Endothelial cell of umbilical vein (primary cell): ENCODE measurements around the gene SLC24A3. TPM values are rescaled to one million over a fixed set of nuclear protein-coding genes. Genes with fewer than 3 reads are reported as not detected.

Source experiments
- BruUV-seq: library from RNA; stranded (reverse); fragments of 400-500 nt; replicated peaks from 2 replicates; lab custom pipeline; 2021; lab: Mats Ljungman, UMichigan
- CTCF ChIA-PET: fragments of 300-600, 350-600 bp; sonication (Branson Sonifier 250); formaldehyde crosslinking; loops from one replicate; lab custom pipeline; 2021; ENCODE audit warnings: antibody characterized with exemption, inconsistent platforms; lab: Charles Lee
- POLR2A ChIA-PET: fragments of 300-600, 350-600 bp; sonication (Branson Sonifier 250); formaldehyde crosslinking; loops from one replicate; lab custom pipeline; 2021; ENCODE audit warnings: antibody characterized with exemption, inconsistent platforms; lab: Charles Lee
- DNase-seq: peaks from one replicate; pipeline ENCODE4 v3.0.0-alpha.2; 2011; ENCODE audit warnings: low read depth, low spot score
- FAIRE-seq: peaks from 2 replicates; lab custom pipeline; 2011; peaks lifted over from hg19 to GRCh38; lab: Jason Lieb, UNC
- H2AFZ ChIP-seq: 2 replicates; pipeline ENCODE4 v1.6.0; 2012; ENCODE audit warnings: low read depth, low read length, control low read depth, inconsistent platforms
- H3K27ac ChIP-seq: 2 replicates; pipeline ENCODE4 v1.5.1; 2011; ENCODE audit warnings: low read depth, mild to moderate bottlenecking, control low read depth, low read length, moderate library complexity; ENCODE audit not compliant: insufficient read depth
- H3K27me3 ChIP-seq, 2 experiments: 2 replicates each; pipeline versions ENCODE4 v1.6.0 to v1.6.1; 2011; ENCODE audit warnings: low read length in 2 of 2, mixed read lengths in 1 of 2; ENCODE audit not compliant: control insufficient read depth in 2 of 2, insufficient read depth in 2 of 2
- H3K36me3 ChIP-seq, 2 experiments: 2 replicates in 1 of 2; 3 replicates in 1 of 2; pipeline ENCODE4 v1.5.1; 2011; ENCODE audit warnings: low read length in 2 of 2, mild to moderate bottlenecking in 1 of 2, moderate library complexity in 1 of 2; ENCODE audit not compliant: control insufficient read depth in 2 of 2, insufficient read depth in 2 of 2; ENCODE audit errors: extremely low read depth in 1 of 2
- H3K4me1 ChIP-seq: 3 replicates; pipeline ENCODE4 v1.5.1; 2011; ENCODE audit warnings: mild to moderate bottlenecking, low read length; ENCODE audit not compliant: control insufficient read depth, insufficient read depth; ENCODE audit errors: extremely low read depth
- H3K4me2 ChIP-seq: 2 replicates; pipeline ENCODE4 v1.6.1; 2011; ENCODE audit warnings: low read length, control low read depth, mixed read lengths; ENCODE audit not compliant: insufficient read depth
- H3K4me3 ChIP-seq, 3 experiments: fragments of 200-600 bp in 1 of 3; sonication (generic), shearing (Covaris generic) in 1 of 3; replicated peaks in 1 of 3; 2 replicates each; pipeline ENCODE4 v1.5.1; 2011 to 2016; ENCODE audit warnings: control low read depth in 3 of 3, low read length in 3 of 3, mild to moderate bottlenecking in 2 of 3, inconsistent platforms in 1 of 3, low read depth in 1 of 3, moderate library complexity in 1 of 3; ENCODE audit not compliant: insufficient read depth in 1 of 3
- H3K79me2 ChIP-seq: 2 replicates; pipeline ENCODE4 v1.6.0; 2012; ENCODE audit warnings: low read length, inconsistent platforms; ENCODE audit not compliant: control insufficient read depth, insufficient read depth
- H3K9ac ChIP-seq: replicated peaks from 2 replicates; pipeline ENCODE3; 2011; ENCODE audit warnings: low read length, control low read depth; ENCODE audit not compliant: insufficient read depth; ENCODE audit errors: extremely low read depth
- H3K9me1 ChIP-seq: replicated peaks from 3 replicates; pipeline ENCODE4 v1.6.0; 2011; ENCODE audit warnings: mild to moderate bottlenecking, low read length; ENCODE audit not compliant: control insufficient read depth, insufficient read depth; ENCODE audit errors: extremely low read depth
- H3K9me3 ChIP-seq: replicated peaks from 2 replicates; pipeline ENCODE4 v1.5.1; 2012; ENCODE audit warnings: low read length, inconsistent platforms; ENCODE audit not compliant: control insufficient read depth, insufficient read depth
- H4K20me1 ChIP-seq: replicated peaks from 2 replicates; pipeline ENCODE3; 2011; ENCODE audit warnings: mild to moderate bottlenecking, low read length; ENCODE audit not compliant: control insufficient read depth, insufficient read depth; ENCODE audit errors: extremely low read depth
- CTCF ChIP-seq, 2 donors: IDR thresholded peaks; 1 replicate in 1 of 2; 2 replicates in 1 of 2; pipeline ENCODE4 v1.5.1; 2011; ENCODE audit warnings: low read length in 2 of 2, mild to moderate bottlenecking in 2 of 2, moderate library complexity in 2 of 2, control low read depth in 1 of 2, inconsistent platforms in 1 of 2, low read depth in 1 of 2; ENCODE audit not compliant: insufficient read depth in 1 of 2; ENCODE audit errors: extremely low read depth in 1 of 2
- EZH2 ChIP-seq: IDR thresholded peaks from 2 replicates; pipeline ENCODE4 v1.6.1; 2012; ENCODE audit warnings: borderline replicate concordance, low read depth, mild to moderate bottlenecking, moderate library complexity, low read length, inconsistent platforms; ENCODE audit not compliant: severe bottlenecking
- FOS ChIP-seq: IDR thresholded peaks from 2 replicates; pipeline ENCODE4 v1.6.1; 2011; ENCODE audit warnings: mild to moderate bottlenecking, low read length, moderate library complexity, borderline replicate concordance; ENCODE audit not compliant: insufficient read depth
- GATA2 ChIP-seq: IDR thresholded peaks from 2 replicates; pipeline ENCODE4 v1.7.0; 2011; ENCODE audit warnings: low read depth, mild to moderate bottlenecking, moderate library complexity, mixed read lengths, low read length; ENCODE audit not compliant: insufficient read length, insufficient read depth
- JUN ChIP-seq: IDR thresholded peaks from 2 replicates; pipeline ENCODE4 v1.6.1; 2011; ENCODE audit warnings: borderline replicate concordance, low read depth; ENCODE audit not compliant: insufficient read length, insufficient read depth
- MAX ChIP-seq: IDR thresholded peaks from 2 replicates; pipeline ENCODE4 v1.6.1; 2011; ENCODE audit not compliant: insufficient read depth, insufficient read length
- MYC ChIP-seq: IDR thresholded peaks from one replicate; pipeline ENCODE4 v1.6.1; 2011; ENCODE audit warnings: mild to moderate bottlenecking, low read depth, low read length
- POLR2A ChIP-seq: IDR thresholded peaks from 2 replicates; pipeline ENCODE4 v1.6.1; 2012; ENCODE audit warnings: low read depth, mild to moderate bottlenecking, control low read depth, low read length
- POLR2AphosphoS5 ChIP-seq: IDR thresholded peaks from 2 replicates; pipeline ENCODE4 v1.6.1; 2012; ENCODE audit warnings: low read depth, mild to moderate bottlenecking, control low read depth, low read length, moderate library complexity; ENCODE audit not compliant: insufficient read depth
- dilution Hi-C: fragments of 300-500 bp; cut with MboI; formaldehyde crosslinking; loops from one replicate; pipeline ENCODE4 v1.15.0; 2019; ENCODE audit warnings: low sequenced_read_pairs; ENCODE audit not compliant: extremely low pct_ligation_motif_present
- intact Hi-C: fragments of 100-400 bp; cut with micrococcal nuclease; formaldehyde crosslinking; loops from one replicate; pipeline ENCODE4 v1.10.0; 2022
- polyA plus RNA-seq, 4 experiments: library from polyadenylated mRNA; depleted of rRNA in 3 of 4; stranded (reverse) in 3 of 4; unstranded in 1 of 4; fragments of >200 nt; gene quantifications; 2 replicates each; pipeline versions ENCODE4 v1.2.1 to v1.2.3, GENCODE V29; 2011 to 2012; ENCODE audit warnings: missing spikeins in 1 of 4
- total RNA-seq: library from RNA; stranded (reverse); gene quantifications from 2 replicates; pipeline ENCODE4 v1.2.3, GENCODE V29; 2021

The SLC24A3 gene
- total and polyA plus RNA-seq, 2 donors (not counting 3 experiments of a cell fraction or from before 2014, with no cell fraction given) = not detected

- BruUV-seq = no TSS peak
- Histone ChIP-seq H2AFZ (no peak overlapping the region), H3K4me1 (no peaks in the 10 kb centered on the region), H3K27me3 (no peaks in the 10 kb centered on the region), H3K9me1 (no peaks in the 10 kb centered on the region), H3K79me2 (no peaks in the 10 kb centered on the region), H3K9ac (no peak overlapping the region), H3K4me2 (no peak overlapping the region), H3K4me3 (no peak overlapping the region), H3K9me3 (no peaks in the 10 kb centered on the region), H4K20me1 (no peaks in the 10 kb centered on the region), H3K27ac (no peak overlapping the region), H3K36me3 (no peaks in the 10 kb centered on the region)
- POLR2A ChIA-PET = no interaction called here
- TF ChIP-seq MYC = no peak
- TF ChIP-seq GATA2 = no peak
- no peak for TF ChIP-seq JUN
- TF ChIP-seq MAX = no peak
- no peak for TF ChIP-seq POLR2A
- no peak for TF ChIP-seq EZH2
- TF ChIP-seq FOS = no peak
- no peak for TF ChIP-seq POLR2AphosphoS5
- no peak for TF ChIP-seq CTCF (IDR thresholded peaks at IDR 0.05; ENCODE audit: extremely low read depth in 1 of 2, insufficient read depth in 1 of 2, low read depth in 1 of 2, low read length in 2 of 2)
- no peak for DNase-seq
- FAIRE-seq = no peak
- CTCF ChIA-PET = no interaction called here
- dilution Hi-C loops (no loop called here), intact Hi-C loops (no loop called here)
Observed at GRCh38 chr20:19407736-19408135, 195.3 kb downstream of the SLC24A3 start.
